ENCODE results near the gene TTC19. TPM values are rescaled to one million over a fixed set of nuclear protein-coding genes. Genes with fewer than 3 reads are reported as not detected.

TTC19 gene
- total and polyA plus RNA-seq, 2 of the 8 experiments (the other 6 are each of a cell fraction or from before 2014, with no cell fraction given), result 11.8 to 55.0 TPM

DNA sequence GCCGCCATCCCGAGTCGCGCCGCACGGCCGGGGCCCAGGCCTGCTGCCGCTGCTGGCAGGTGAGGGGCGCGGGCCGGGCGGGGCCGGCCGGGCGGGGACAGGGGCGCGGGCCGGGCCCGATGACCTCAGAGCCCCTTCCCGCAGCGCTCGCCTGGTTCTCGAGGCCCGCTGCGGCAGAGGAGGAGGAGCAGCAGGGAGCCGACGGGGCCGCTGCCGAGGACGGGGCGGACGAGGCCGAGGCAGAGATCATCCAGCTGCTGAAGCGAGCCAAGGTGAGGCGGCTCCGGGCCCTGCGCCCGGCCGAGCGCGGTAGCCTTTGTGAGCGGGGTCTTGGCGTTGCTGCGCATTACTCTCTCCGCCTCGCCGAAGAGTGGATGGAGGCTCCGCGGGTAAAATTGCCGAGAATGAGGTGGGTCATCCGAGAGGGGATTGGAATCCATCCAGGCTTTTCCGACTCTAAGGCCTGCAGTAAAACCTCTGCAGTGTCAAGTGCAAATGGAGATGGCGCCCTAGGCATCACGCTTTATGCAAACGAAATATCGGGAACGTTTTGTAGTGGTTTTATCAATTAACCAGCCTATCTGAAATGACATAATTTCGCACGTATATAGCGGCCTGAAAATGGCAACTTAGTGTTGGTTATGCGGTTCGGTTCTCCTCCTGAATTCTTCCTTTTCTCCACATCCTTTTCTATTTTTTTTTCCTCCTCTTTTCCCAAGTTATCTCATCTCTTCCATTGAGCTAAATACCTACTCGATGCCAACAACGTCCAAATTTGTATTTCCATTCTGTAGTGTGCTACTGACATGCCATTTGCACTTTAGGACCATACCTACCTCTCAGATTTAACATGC, 577 bp downstream of the TTC19 start:
- no peak overlapping the region for H2BK120ac ChIP-seq (replicated peaks; ENCODE audit: low read depth, low read length)

More for the DNA sequence above, 577 bp downstream of the TTC19 start:
- no peaks in the 10 kb centered on the region for H3K27me3 ChIP-seq (replicated peaks in 1 of 4; ENCODE audit: control insufficient read depth in 3 of 4, extremely low read depth in 1 of 4, insufficient read depth in 3 of 4, low read length in 3 of 4)
- peaks cover 10 to 29% of the 10 kb centered on the region in 2 experiments for H3K79me2 ChIP-seq (ENCODE audit: control insufficient read depth in 1 of 2, insufficient read depth in 2 of 2, low read length in 2 of 2)
- no peak overlapping the region for H2BK12ac ChIP-seq (ENCODE audit: low read depth, low read length)
- no peak overlapping the region for H3K4ac ChIP-seq (replicated peaks; ENCODE audit: insufficient read length, low read depth, low read length)
- no peak overlapping the region for H2AK5ac ChIP-seq (ENCODE audit: low read depth, low read length)
- no peak overlapping the region for H2BK15ac ChIP-seq (ENCODE audit: low read length)
- peaks cover 3 to 4% of the 10 kb centered on the region in 2 experiments for H4K20me1 ChIP-seq (replicated peaks in 1 of 2; ENCODE audit: control insufficient read depth in 1 of 2, insufficient read depth in 2 of 2, low read length in 2 of 2)
- no peak overlapping the region for H3K14ac ChIP-seq (ENCODE audit: insufficient read length)
- H3K4me3 ChIP-seq (ENCODE audit: extremely low read depth in 1 of 4, insufficient read depth in 2 of 4, low read depth in 3 of 4, low read length in 4 of 4), result peak overlapping the region; percentile 63 to 92 (median 86)
- no peak overlapping the region for H4K5ac ChIP-seq (ENCODE audit: insufficient read length, low read depth, low read length)
- H3K9ac ChIP-seq (replicated peaks in 1 of 4; ENCODE audit: extremely low read depth in 1 of 4, low read depth in 3 of 4, low read length in 3 of 4), result peak overlapping the region; percentile 86 to 99 (median 88)
- FAIRE-seq (no peak), DNase-seq (ENCODE audit: low read depth in 1 of 2, low spot score in 2 of 2) (no peak)
- no peak overlapping the region for H2BK20ac ChIP-seq (ENCODE audit: low read length)
- H3K56ac ChIP-seq (replicated peaks; ENCODE audit: insufficient read length, low read depth, low read length), result peak overlapping the region; percentile 43
- peak overlapping the region; percentile 79; the same call in 1 of the 2 replicates for H3K18ac ChIP-seq (ENCODE audit: extremely low read depth, low read length)
- H4K91ac ChIP-seq (replicated peaks; ENCODE audit: insufficient read length, low read length), result no peak overlapping the region
- peak overlapping the region; percentile 75 for H4K8ac ChIP-seq (ENCODE audit: extremely low read depth, insufficient read depth, low read length)
- CTCF ChIA-PET (ENCODE audit: partially characterized antibody), result interaction anchor here (0.8 to 4.6 kb wide), 3 partner anchors 47 to 84 kb away, joined by 3 to 38 read pairs (median 3); partner anchors contain the start of gene ADORA2B
- peak overlapping the region; percentile 89 for H3K27ac ChIP-seq (ENCODE audit: low read depth, low read length)
- H2BK5ac ChIP-seq (ENCODE audit: low read depth, low read length), result peak overlapping the region; percentile 81
- peaks cover 8% of the 10 kb centered on the region for H3K79me1 ChIP-seq (ENCODE audit: low read depth, low read length)
- H3K23ac ChIP-seq (ENCODE audit: insufficient read length), result no peak overlapping the region
- H3K4me1 ChIP-seq (replicated peaks in 1 of 4; ENCODE audit: control insufficient read depth in 3 of 4, insufficient read depth in 4 of 4, low read length in 3 of 4), result peaks cover 0 to 6% (median 2%) of the 10 kb centered on the region in 4 experiments; a peak in 3 of 7 replicates
- H3K23me2 ChIP-seq (ENCODE audit: low read depth, low read length), result peaks cover 4% of the 10 kb centered on the region
- POLR2A ChIA-PET (ENCODE audit: partially characterized antibody), result interaction anchor here (0.6 to 4.5 kb wide), 16 partner anchors 9 to 664 kb away, joined by 3 to 41 read pairs (median 5); partner anchors contain the start of genes ADORA2B and PIGL
- no peaks in the 10 kb centered on the region; a peak in 1 of 4 replicates for H3K9me3 ChIP-seq (ENCODE audit: insufficient read depth in 2 of 2, low read depth in 1 of 2, low read length in 1 of 2)
- TF ChIP-seq RBBP5 (IDR thresholded peaks at IDR 0.05; ENCODE audit: borderline replicate concordance, low read depth, low read length) (no peak), PHF8 (conservative IDR thresholded peaks at IDR 0.05; ENCODE audit: low read depth, low read length) (peak; percentile 52; the same call in 1 of the 2 replicates), POLR2A (IDR thresholded peaks at IDR 0.05; ENCODE audit: control extremely low read depth in 1 of 2, low read depth in 2 of 2, low read length in 2 of 2) (peak in 1 of 2 experiments; percentile 35; a peak in 2 of 3 replicates), CHD2 (IDR thresholded peaks at IDR 0.05; ENCODE audit: low read length) (no peak), RNF2 (IDR thresholded peaks at IDR 0.05; ENCODE audit: borderline replicate concordance, low read depth, low read length, missing control alignments, poor library complexity, severe bottlenecking) (no peak), ASH2L (IDR thresholded peaks at IDR 0.05; ENCODE audit: low read length) (peak; percentile 80)
- 3% methylated on average over 31 of the region's 64 CpGs; no CpG with 5 or more reads in 1 of the 2 experiments for WGBS, 2 experiments (ENCODE audit: extremely low coverage in 1 of 2, insufficient coverage in 1 of 2, insufficient read length in 1 of 2, insufficient replicate concordance in 2 of 2, low coverage in 1 of 2, low lambda C conversion rate in 2 of 2, missing lambda C conversion rate in 1 of 2)
- H2AFZ ChIP-seq (ENCODE audit: low read length), result 0 out of 2 replicates have a peak overlapping the region, but pooled peaks have one; percentile 2
- H3K36me3 ChIP-seq (ENCODE audit: control insufficient read depth in 2 of 4, insufficient read depth in 4 of 4, low read length in 3 of 4), result peaks cover 23 to 41% (median 37%) of the 10 kb centered on the region in 4 experiments
- peak overlapping the region; percentile 81 to 94 for H3K4me2 ChIP-seq (ENCODE audit: insufficient read depth in 1 of 2, low read depth in 2 of 2, low read length in 2 of 2)

Measured in H1 (cell line).